T-helper 1 cell (primary cell): Measurements from ENCODE around the gene MAP2K5.
A peak's percentile ranks its signal among the peaks of the same experiment; 100 is the strongest.

Source experiments
- DNase-seq, 5 donors: peaks; one replicate each; pipeline ENCODE4 v3.0.0-alpha.2; 2012 to 2020

The MAP2K5 gene

GRCh38 chr15:67827562-67828277, 285.2 kb downstream of the MAP2K5 start:
- DNase-seq, result no peak

GRCh38 chr15:67828278-67828968, 285.9 kb downstream of the MAP2K5 start:
- DNase-seq, result no peak

GRCh38 chr15:67828969-67829646, 286.6 kb downstream of the MAP2K5 start:
- DNase-seq, result no peak

GRCh38 chr15:67829647-67830504, 287.4 kb downstream of the MAP2K5 start:
- DNase-seq, result no peak

- DNase-seq, result no peak
Measured at GRCh38 chr15:67831363-67831762, 288.9 kb downstream of the MAP2K5 start.

- DNase-seq, result no peak
Measured at GRCh38 chr15:67832031-67832551, 289.6 kb downstream of the MAP2K5 start.

DNA sequence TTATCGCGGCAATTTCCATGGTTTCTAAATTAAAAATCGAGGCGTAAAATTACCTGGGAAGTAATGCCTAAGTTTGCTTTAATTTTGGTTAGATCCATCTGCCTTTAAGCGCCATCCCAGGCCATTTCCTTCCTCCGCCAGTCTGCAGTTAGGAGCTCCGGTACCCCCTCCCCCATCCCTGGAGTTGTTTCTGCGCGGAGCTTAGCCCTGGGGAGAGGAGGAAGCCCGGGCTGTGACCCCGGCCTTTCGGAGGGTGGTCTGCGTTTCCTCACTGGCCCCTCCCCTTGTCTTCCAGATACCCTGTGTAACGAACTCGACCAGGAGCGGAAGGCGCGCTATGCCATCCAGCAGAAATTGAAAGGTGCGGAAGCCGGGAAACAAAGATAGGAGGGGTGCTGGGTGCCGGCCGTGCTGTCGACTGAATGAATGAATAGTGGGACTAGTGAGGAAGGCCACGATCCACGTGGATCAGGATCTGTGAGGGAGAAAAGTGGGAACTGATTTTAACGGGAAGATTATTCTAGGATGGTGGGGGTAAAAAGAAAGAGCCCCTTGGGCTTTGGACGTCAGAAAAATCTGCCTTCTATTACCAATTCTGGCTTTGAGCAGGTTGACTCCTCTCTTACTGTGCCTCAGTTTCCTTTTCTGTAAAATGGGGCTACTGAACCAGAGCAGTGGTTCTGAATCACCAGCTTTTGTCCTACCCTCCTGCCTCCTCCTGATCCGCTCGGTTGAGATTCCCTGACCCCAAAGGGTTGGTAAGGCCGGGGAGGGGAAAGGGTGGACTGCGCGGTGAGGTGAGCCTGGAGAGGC, 290.6 kb downstream of the MAP2K5 start:
- no peak for DNase-seq

DNA sequence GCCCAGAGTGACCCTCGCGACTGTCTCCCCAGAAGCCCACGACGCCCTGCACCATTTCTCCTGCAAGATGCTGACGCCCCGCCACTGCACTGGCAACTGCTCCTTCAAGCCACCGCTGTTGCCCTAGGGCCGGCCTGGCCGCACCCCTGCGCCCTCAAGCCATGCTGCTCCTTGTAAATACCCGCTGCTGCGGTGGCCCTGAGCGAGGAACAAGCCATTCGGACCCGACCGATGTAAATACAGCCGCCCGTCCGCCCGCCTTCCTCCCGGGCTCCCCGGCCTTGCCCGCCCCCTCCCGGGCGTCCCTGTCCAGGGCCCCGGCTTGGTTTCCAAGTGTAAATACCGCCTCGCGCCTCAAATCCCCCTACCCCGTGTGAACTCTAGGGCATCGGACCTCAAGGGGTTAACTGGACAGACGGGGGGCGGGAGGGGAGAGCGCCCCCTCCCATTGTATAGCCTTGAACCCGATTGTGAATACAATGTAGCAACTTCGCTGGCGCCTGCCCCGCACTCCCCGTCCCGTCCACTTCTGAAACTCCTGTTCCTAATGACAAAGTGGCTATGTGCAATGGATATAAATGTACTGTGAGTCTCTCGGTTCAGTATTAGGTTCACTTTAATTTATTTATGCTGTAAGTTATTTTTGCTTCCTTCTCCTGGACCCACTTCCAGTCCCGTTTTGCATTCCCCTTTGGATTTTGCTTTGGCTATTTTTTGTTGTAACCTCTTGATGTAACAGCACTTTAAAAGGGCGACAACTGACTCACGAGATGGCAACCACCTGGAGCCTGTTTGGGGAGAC, 291.4 kb downstream of the MAP2K5 start:
- DNase-seq, result peak in 1 of 5 donors; percentile 40

DNA sequence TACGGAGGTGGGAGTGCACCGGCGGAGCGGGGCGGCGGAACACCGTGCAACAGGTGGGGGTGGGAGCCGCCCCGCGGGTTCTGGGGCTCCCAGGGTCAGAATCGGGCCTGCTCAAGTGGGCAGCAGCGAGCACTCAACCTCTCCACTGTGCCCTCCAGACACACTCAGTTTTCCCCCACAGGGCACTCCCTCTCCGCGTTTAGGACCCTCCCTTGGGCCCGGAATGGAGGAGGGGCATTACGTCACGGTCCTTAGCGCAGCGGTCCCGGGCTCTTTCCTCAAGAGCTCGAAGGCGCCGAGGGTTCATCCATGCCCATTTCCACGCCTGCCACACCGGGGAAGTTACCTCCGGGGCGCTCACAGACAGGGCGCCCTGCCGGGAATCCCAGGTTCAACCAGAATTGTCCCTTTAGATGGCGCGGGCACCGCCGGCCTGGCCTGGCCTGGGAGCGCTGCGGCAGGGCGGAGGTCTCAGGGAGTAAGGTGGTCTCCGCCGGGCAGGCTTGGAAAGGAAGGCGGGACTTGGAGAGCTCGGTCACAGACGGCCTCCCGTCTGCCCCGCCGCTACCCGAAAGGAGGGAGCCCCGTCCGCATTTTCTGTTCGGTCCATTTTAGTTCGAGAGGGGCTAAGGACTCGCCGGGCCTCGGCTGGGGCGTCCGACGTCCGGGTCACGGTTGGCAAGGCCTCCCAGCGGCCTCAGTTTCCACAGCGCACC, 292.2 kb downstream of the MAP2K5 start:
- DNase-seq, result no peak

- no peak for DNase-seq
Measured at GRCh38 chr15:67835297-67836133, 293.0 kb downstream of the MAP2K5 start.

DNA sequence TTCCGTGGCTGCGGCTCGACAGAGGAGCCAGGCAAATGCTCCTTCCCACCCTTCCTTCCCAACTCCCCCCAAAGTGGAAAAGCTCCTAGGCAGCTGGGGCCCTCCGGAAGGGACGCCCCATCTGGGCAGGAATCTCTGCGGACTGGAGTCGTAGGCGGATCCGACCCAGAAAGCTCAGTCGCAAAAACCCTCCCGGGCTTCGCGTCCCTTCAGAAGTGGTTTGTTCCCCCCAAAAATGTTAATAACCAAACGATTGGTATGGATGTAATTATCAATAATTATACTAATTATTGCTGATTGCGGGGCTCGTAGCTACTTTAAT, 293.6 kb downstream of the MAP2K5 start:
- no peak for DNase-seq

GRCh38 chr15:67836477-67836876, 294.0 kb downstream of the MAP2K5 start:
- DNase-seq, result peak in 2 of 5 donors; percentile 34 to 51

DNA sequence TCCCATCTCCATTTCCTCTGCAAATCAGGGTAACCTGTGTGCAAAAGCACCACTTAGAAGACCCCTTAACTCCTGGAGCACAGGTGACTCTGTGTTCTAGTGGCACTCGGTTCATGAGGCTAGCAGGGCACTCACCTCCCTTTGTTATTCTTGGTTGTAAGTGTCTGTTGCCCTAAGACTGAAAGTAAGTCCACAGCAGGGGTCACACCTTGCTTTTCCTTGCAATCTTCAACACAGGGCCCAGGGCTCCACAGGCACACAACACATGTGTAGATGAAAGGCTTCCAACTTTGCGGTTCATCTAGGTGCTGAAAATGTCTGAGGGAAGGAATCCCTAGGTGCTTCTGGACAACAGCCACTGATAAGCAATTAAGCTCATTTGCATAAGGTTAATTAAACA, 294.5 kb downstream of the MAP2K5 start:
- no peak for DNase-seq

- no peak for DNase-seq
Measured at GRCh38 chr15:67838789-67839332, 296.4 kb downstream of the MAP2K5 start.

DNA sequence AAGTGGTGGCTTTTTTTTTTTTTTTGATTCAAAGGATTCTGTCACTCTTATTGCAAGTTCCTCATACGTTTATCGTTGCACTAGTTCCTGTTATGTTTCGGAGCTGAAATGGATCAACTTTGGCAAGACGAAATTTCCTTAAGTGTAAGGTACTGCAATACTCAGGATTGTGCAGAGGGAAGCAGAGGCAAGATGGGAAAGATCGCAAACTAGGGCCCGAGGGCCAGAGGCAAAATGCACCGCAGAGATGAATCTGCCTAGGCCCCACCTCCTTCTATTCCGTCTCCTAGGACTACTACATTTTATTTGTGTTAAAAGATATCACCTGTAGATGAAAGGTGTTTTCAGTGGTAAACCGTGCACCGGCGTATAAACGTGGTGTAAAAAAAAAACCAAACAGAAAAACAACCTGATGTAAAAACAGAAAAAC, 297.0 kb downstream of the MAP2K5 start:
- peak in 1 of 5 donors; percentile 31 for DNase-seq

- peak; percentile 88 to 97 (median 93) for DNase-seq
Measured at GRCh38 chr15:67839929-67840748, 297.6 kb downstream of the MAP2K5 start, which contains the start of gene RNU6-1. Gene RNU6-1, minus strand, starts transcription at chr15:67840045.

DNA sequence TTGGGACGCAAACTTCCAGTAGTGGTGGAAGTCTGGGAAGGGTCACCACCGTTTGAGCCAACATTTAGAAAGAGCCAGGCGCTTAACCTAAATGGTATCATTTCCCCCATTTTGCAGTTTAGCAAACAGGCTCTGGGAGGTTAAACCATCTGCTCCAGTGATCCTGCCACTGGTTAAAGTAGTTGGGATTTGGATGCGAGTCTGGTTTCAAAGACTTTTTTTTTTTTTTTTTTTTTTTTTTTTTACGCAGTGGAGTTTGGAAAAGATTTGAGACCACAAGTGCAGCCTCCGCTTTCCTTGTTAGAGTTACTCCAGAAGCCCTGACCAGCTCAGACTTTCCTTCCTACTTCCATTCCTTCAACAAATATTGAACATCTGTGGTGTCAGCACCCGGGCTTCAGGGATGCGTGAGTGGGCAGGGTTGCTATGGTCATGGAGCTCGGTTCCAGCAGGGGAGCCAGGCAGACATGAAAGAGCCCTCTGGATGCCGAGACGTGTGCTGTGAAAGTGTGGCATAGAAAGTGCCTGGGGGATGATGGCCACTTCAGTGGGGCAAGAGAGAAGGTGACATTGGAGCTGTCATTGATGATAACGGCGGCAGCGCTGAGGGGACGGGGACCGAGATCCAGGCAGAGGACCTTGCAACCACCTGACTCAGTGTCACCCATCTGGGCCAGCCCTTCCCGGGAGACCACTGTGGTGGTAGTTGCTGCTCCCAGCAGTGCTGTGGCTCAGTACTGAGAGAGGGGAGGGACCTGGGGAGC, 298.4 kb downstream of the MAP2K5 start:
- no peak for DNase-seq
